Parietal lobe (tissue), 1 donor: Measurements from ENCODE around the gene SRI. TPM values are rescaled to one million over a fixed set of nuclear protein-coding genes. Genes with fewer than 3 reads are reported as not detected.

Experiments used
- total RNA-seq: library from RNA; depleted of rRNA; stranded (reverse); fragments of >200 nt; gene quantifications from one replicate; pipeline ENCODE4 v1.2.3, GENCODE V29; 2014

Gene SRI, protein sequence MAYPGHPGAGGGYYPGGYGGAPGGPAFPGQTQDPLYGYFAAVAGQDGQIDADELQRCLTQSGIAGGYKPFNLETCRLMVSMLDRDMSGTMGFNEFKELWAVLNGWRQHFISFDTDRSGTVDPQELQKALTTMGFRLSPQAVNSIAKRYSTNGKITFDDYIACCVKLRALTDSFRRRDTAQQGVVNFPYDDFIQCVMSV
- total RNA-seq = 80.8 TPM

DNA sequence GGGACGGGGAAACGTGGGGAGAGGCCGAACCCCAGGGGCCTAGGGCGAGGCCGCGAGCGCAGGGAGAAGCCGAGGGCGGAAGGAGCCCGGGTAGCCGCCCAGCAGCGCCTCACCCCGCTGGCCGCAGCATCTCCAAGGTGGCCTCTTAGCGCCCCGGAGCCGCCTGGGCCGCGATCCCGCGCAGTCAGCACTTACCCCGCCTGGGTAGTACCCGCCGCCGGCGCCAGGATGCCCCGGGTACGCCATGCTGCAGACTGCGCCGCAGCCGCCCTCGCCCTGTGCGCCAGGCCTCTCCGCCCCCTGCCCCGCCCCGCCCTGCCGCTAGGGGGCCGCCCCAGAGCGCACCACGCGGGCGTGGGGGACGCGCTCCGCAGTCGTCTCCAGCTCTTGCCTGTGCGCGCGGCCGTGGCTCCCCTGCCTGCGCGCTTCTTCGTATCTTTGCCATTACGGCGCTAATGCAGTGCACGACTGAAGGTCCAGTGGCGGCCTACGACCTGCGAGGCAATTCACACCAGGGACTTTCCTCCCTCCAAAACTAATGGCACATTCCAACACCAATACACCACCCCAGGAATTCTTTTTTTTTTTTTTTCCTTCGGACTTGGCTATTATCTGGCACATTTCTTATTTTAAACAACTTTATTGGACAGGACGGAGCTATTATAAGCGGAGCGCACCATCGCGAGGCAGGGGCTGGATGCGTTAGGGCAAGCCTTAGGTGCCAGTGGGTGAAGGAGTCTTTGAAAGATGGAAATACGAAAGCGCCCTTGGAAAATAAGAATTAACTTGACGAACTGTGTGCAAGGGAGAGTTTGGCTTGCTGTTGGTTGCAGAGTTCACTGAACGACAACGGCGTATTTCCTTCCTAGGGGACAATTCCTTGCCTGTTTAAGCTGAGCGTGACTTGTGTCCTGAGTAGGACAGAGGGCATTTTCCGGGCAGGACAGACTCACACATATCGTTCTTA lies at the start of gene SRI:
Gene SRI (minus strand): TSS at position 258 of the 967 bp plus-strand sequence. CDS start 12 bp downstream, at position 246.

Other genes with a start within 250 kb of the SRI start
- 0.31 TPM for gene STEAP4, start 86.9 kb upstream of the SRI start, total RNA-seq